Testis (tissue), 2 donors: Measurements from ENCODE around the gene TSPAN14.

Experiments
- CTCF ChIP-seq, 3 experiments: fragments of 450-650 bp in 2 of 3; fragments of 200-600 bp in 1 of 3; sonication (generic) in 1 of 3; IDR thresholded peaks; one replicate each; pipeline ENCODE4 v1.5.1; 2016 to 2019; ENCODE audit warnings: antibody characterized with exemption in 3 of 3, mild to moderate bottlenecking in 2 of 3, moderate library complexity in 1 of 3
- POLR2A ChIP-seq: fragments of 450-650 bp; IDR thresholded peaks from one replicate; pipeline ENCODE4 v1.6.1; 2017; ENCODE audit warnings: antibody characterized with exemption, mild to moderate bottlenecking, moderate library complexity

- no peak for TF ChIP-seq POLR2A
- no peak for TF ChIP-seq CTCF (IDR thresholded peaks at IDR 0.05)
These were observed 125.9 kb downstream of the TSPAN14 start for GRCh38 chr10:80579849-80580637.
